Measurements from ENCODE around the gene TIMM10. TPM values are rescaled to one million over a fixed set of nuclear protein-coding genes. Genes with fewer than 3 reads are reported as not detected.

Gene TIMM10
- total and polyA plus RNA-seq, 2 donors (not counting 1 experiment from before 2014, with no cell fraction given): 32.2 to 57.6 TPM

- TF ChIP-seq CTCF (conservative IDR thresholded peaks at IDR 0.05 in 1 of 2, IDR thresholded peaks at IDR 0.05 in 1 of 2; ENCODE audit: low read depth in 1 of 2, low read length in 2 of 2) (peak; percentile 79 to 92), EZH2 (IDR thresholded peaks at IDR 0.05; ENCODE audit: low read length, missing control alignments) (no peak)
- Histone ChIP-seq H3K79me2 (ENCODE audit: control insufficient read depth, insufficient read depth, low read length) (peaks cover 12% of the 10 kb centered on the region), H4K20me1 (ENCODE audit: control insufficient read depth, extremely low read depth, insufficient read depth, low read length) (no peaks in the 10 kb centered on the region), H3K4me3 (replicated peaks in 1 of 4; ENCODE audit: control extremely low read depth in 1 of 4, insufficient read depth in 1 of 4, low read depth in 3 of 4, low read length in 4 of 4) (peak overlapping the region; percentile 75 to 94 (median 85)), H3K36me3 (ENCODE audit: control insufficient read depth, insufficient read depth, low read length) (no peaks in the 10 kb centered on the region), H2AFZ (ENCODE audit: low read length) (peak overlapping the region; percentile 67), H3K9me3 (ENCODE audit: control insufficient read depth, insufficient read depth, low read depth, low read length) (no peaks in the 10 kb centered on the region), H3K27ac (ENCODE audit: insufficient read depth, low read length) (peak overlapping the region; percentile 52), H3K4me2 (ENCODE audit: extremely low read depth, insufficient read depth, low read length) (peak overlapping the region; percentile 83), H3K9ac (ENCODE audit: insufficient read depth, low read length) (peak overlapping the region; percentile 57), H3K4me1 (ENCODE audit: control insufficient read depth, extremely low read depth, insufficient read depth, low read length) (peaks cover 12% of the 10 kb centered on the region), H3K27me3 (ENCODE audit: control insufficient read depth, insufficient read depth, low read length) (no peaks in the 10 kb centered on the region)
- peak; percentile 51 to 79 for DNase-seq (ENCODE audit: low read depth in 2 of 2)
These were observed 37.8 kb upstream of the TIMM10 start for GRCh38 chr11:57568330-57568766.

- H3K27me3 ChIP-seq (ENCODE audit: control insufficient read depth, insufficient read depth, low read length): no peaks in the 10 kb centered on the region
- H3K36me3 ChIP-seq (ENCODE audit: control insufficient read depth, insufficient read depth, low read length): no peaks in the 10 kb centered on the region
- peaks cover 12% of the 10 kb centered on the region for H3K4me1 ChIP-seq (ENCODE audit: control insufficient read depth, extremely low read depth, insufficient read depth, low read length)
- peak within 1 kb of the TSS; percentile 100 for H3K4me2 ChIP-seq (ENCODE audit: extremely low read depth, insufficient read depth, low read length)
- peak within 1 kb of the TSS; percentile 93 for H2AFZ ChIP-seq (ENCODE audit: low read length)
- H4K20me1 ChIP-seq (ENCODE audit: control insufficient read depth, extremely low read depth, insufficient read depth, low read length): no peaks in the 10 kb centered on the region
- peaks cover 12% of the 10 kb centered on the region for H3K79me2 ChIP-seq (ENCODE audit: control insufficient read depth, insufficient read depth, low read length)
- H3K9me3 ChIP-seq (ENCODE audit: control insufficient read depth, insufficient read depth, low read depth, low read length): no peaks in the 10 kb centered on the region
- peak within 1 kb of the TSS; percentile 81 to 94 (median 92) for H3K4me3 ChIP-seq (replicated peaks in 1 of 4; ENCODE audit: control extremely low read depth in 1 of 4, insufficient read depth in 1 of 4, low read depth in 3 of 4, low read length in 4 of 4)
- TF ChIP-seq EZH2 (IDR thresholded peaks at IDR 0.05; ENCODE audit: low read length, missing control alignments) (no peak), CTCF (conservative IDR thresholded peaks at IDR 0.05 in 1 of 2, IDR thresholded peaks at IDR 0.05 in 1 of 2; ENCODE audit: low read depth in 1 of 2, low read length in 2 of 2) (no peak)
- peak within 1 kb of the TSS; percentile 73 for H3K27ac ChIP-seq (ENCODE audit: insufficient read depth, low read length)
- H3K9ac ChIP-seq (ENCODE audit: insufficient read depth, low read length): peak within 1 kb of the TSS; percentile 59
- DNase-seq (ENCODE audit: low read depth in 2 of 2): peak; percentile 30 to 32
These were observed 37.2 kb upstream of the TIMM10 start, which contains the start of gene UBE2L6 for GRCh38 chr11:57567515-57568329. TSS of gene UBE2L6 (minus strand) at chr11:57567672. CDS start at chr11:57567611, 61 bp downstream.

GRCh38 chr11:57566905-57567514 is 36.5 kb upstream of the TIMM10 start:
- Histone ChIP-seq H3K27me3 (ENCODE audit: control insufficient read depth, insufficient read depth, low read length) (no peaks in the 10 kb centered on the region), H3K27ac (ENCODE audit: insufficient read depth, low read length) (peak overlapping the region; percentile 73), H3K9ac (ENCODE audit: insufficient read depth, low read length) (peak overlapping the region; percentile 59), H3K4me2 (ENCODE audit: extremely low read depth, insufficient read depth, low read length) (peak overlapping the region; percentile 100), H3K4me1 (ENCODE audit: control insufficient read depth, extremely low read depth, insufficient read depth, low read length) (peaks cover 12% of the 10 kb centered on the region), H3K79me2 (ENCODE audit: control insufficient read depth, insufficient read depth, low read length) (peaks cover 12% of the 10 kb centered on the region), H3K9me3 (ENCODE audit: control insufficient read depth, insufficient read depth, low read depth, low read length) (no peaks in the 10 kb centered on the region), H3K4me3 (replicated peaks in 1 of 4; ENCODE audit: control extremely low read depth in 1 of 4, insufficient read depth in 1 of 4, low read depth in 3 of 4, low read length in 4 of 4) (peak overlapping the region; percentile 81 to 94 (median 92)), H3K36me3 (ENCODE audit: control insufficient read depth, insufficient read depth, low read length) (no peaks in the 10 kb centered on the region), H2AFZ (ENCODE audit: low read length) (peak overlapping the region; percentile 93), H4K20me1 (ENCODE audit: control insufficient read depth, extremely low read depth, insufficient read depth, low read length) (no peaks in the 10 kb centered on the region)
- DNase-seq (ENCODE audit: low read depth in 2 of 2): peak in 1 of 2 donors; percentile 3
- TF ChIP-seq EZH2 (IDR thresholded peaks at IDR 0.05; ENCODE audit: low read length, missing control alignments) (no peak), CTCF (conservative IDR thresholded peaks at IDR 0.05 in 1 of 2, IDR thresholded peaks at IDR 0.05 in 1 of 2; ENCODE audit: low read depth in 1 of 2, low read length in 2 of 2) (no peak)

All from fibroblast of lung (primary cell).